PFSK-1 (cell line): ENCODE measurements around the gene NAGS.

Experiments
- FOXP2 ChIP-seq: optimal IDR thresholded peaks from 2 replicates; pipeline ENCODE3; 2011; ENCODE audit warnings: borderline replicate concordance, control low read depth, inconsistent platforms; ENCODE audit not compliant: insufficient read depth; ENCODE audit errors: extremely low read length, extremely low read depth
- POLR2AphosphoS5 ChIP-seq: IDR thresholded peaks from 2 replicates; pipeline ENCODE4 v1.6.1; 2012; ENCODE audit warnings: low read depth, mild to moderate bottlenecking, control low read depth, low read length, moderate library complexity
- REST ChIP-seq, 2 experiments: IDR thresholded peaks; 2 replicates each; pipeline versions ENCODE4 v1.6.1 to v1.8.0; 2011 to 2012; ENCODE audit warnings: low read depth in 2 of 2, low read length in 2 of 2, control low read depth in 1 of 2, inconsistent platforms in 1 of 2, mild to moderate bottlenecking in 1 of 2, moderate library complexity in 1 of 2; ENCODE audit not compliant: insufficient read depth in 1 of 2
- SIN3A ChIP-seq: IDR thresholded peaks from 2 replicates; pipeline ENCODE4 v1.6.1; 2012; ENCODE audit warnings: mild to moderate bottlenecking, low read length, moderate library complexity, borderline replicate concordance; ENCODE audit not compliant: insufficient read depth
- TAF1 ChIP-seq: IDR thresholded peaks from 2 replicates; pipeline ENCODE4 v1.6.1; 2012; ENCODE audit warnings: low read length, control low read depth, borderline replicate concordance; ENCODE audit not compliant: insufficient read depth

The NAGS gene

GRCh38 chr17:43962479-43962878 is 41.9 kb upstream of the NAGS start:
- TF ChIP-seq POLR2AphosphoS5, result no peak
- no peak for TF ChIP-seq TAF1
- TF ChIP-seq FOXP2, result no peak
- TF ChIP-seq SIN3A, result no peak
- no peak for TF ChIP-seq REST (IDR thresholded peaks at IDR 0.05; ENCODE audit: insufficient read depth in 1 of 2, low read depth in 2 of 2, low read length in 2 of 2)

GRCh38 chr17:43966276-43966675 is 38.1 kb upstream of the NAGS start:
- no peak for TF ChIP-seq FOXP2
- TF ChIP-seq REST (IDR thresholded peaks at IDR 0.05; ENCODE audit: insufficient read depth in 1 of 2, low read depth in 2 of 2, low read length in 2 of 2), result no peak
- no peak for TF ChIP-seq SIN3A
- no peak for TF ChIP-seq POLR2AphosphoS5
- TF ChIP-seq TAF1, result no peak

GRCh38 chr17:43967251-43967875 is 37.1 kb upstream of the NAGS start:
- no peak for TF ChIP-seq SIN3A
- TF ChIP-seq TAF1, result no peak
- TF ChIP-seq POLR2AphosphoS5, result no peak
- no peak for TF ChIP-seq FOXP2
- TF ChIP-seq REST (IDR thresholded peaks at IDR 0.05; ENCODE audit: insufficient read depth in 1 of 2, low read depth in 2 of 2, low read length in 2 of 2), result no peak

- TF ChIP-seq SIN3A (no peak), POLR2AphosphoS5 (no peak), FOXP2 (no peak)
Observed at GRCh38 chr17:43970366-43970765, 34.1 kb upstream of the NAGS start.

- TF ChIP-seq SIN3A (no peak), REST (IDR thresholded peaks at IDR 0.05; ENCODE audit: insufficient read depth in 1 of 2, low read depth in 2 of 2, low read length in 2 of 2) (no peak), FOXP2 (no peak), POLR2AphosphoS5 (no peak), TAF1 (no peak)
Observed at GRCh38 chr17:43974382-43975266, 29.8 kb upstream of the NAGS start.
